Neuronal stem cell (in vitro differentiated cells): ENCODE results near the gene ASTL.

Experiments
- DNase-seq: peaks from one replicate; pipeline ENCODE4 v3.0.0-alpha.2; 2013; ENCODE audit warnings: low spot score
- H2AFZ ChIP-seq: one replicate; pipeline ENCODE4 v1.6.1; 2013; ENCODE audit warnings: mild to moderate bottlenecking, low read length, inconsistent platforms
- H2AK5ac ChIP-seq: 2 replicates; pipeline ENCODE4 v1.6.1; 2013; ENCODE audit warnings: low read depth, mild to moderate bottlenecking, inconsistent platforms, low read length, moderate library complexity, mixed read lengths
- H2BK120ac ChIP-seq: 2 replicates; pipeline ENCODE4 v1.6.1; 2013; ENCODE audit warnings: low read depth, mild to moderate bottlenecking, inconsistent platforms, low read length, moderate library complexity, mixed read lengths
- H2BK12ac ChIP-seq: one replicate; pipeline ENCODE4 v1.6.1; 2013; ENCODE audit warnings: low read length, inconsistent platforms
- H2BK15ac ChIP-seq: 2 replicates; pipeline ENCODE4 v1.6.1; 2013; ENCODE audit warnings: mild to moderate bottlenecking, low read length, inconsistent platforms, mixed read lengths
- H2BK5ac ChIP-seq: one replicate; pipeline ENCODE4 v1.6.1; 2013; ENCODE audit warnings: inconsistent platforms, mild to moderate bottlenecking, low read length, moderate library complexity
- H3K14ac ChIP-seq: one replicate; pipeline ENCODE4 v1.6.1; 2013; ENCODE audit warnings: low read length, inconsistent platforms
- H3K18ac ChIP-seq: 2 replicates; pipeline ENCODE4 v1.6.1; 2013; ENCODE audit warnings: low read length, inconsistent platforms
- H3K23ac ChIP-seq: 2 replicates; pipeline ENCODE4 v1.6.1; 2013; ENCODE audit warnings: low read depth, mild to moderate bottlenecking, mixed read lengths, low read length, inconsistent platforms; ENCODE audit not compliant: poor library complexity
- H3K27ac ChIP-seq: replicated peaks from 3 replicates; pipeline ENCODE4 v1.5.1; 2013; ENCODE audit warnings: low read length, inconsistent platforms
- H3K27me3 ChIP-seq, 3 experiments: 2 replicates each; pipeline ENCODE4 v1.6.1; 2013; ENCODE audit warnings: low read length in 3 of 3, mild to moderate bottlenecking in 2 of 3, inconsistent platforms in 1 of 3, low read depth in 1 of 3, mixed read lengths in 1 of 3, moderate library complexity in 1 of 3; ENCODE audit not compliant: control insufficient read depth in 3 of 3, insufficient read depth in 3 of 3
- H3K36me3 ChIP-seq, 2 donors: replicated peaks in 1 of 2; 2 replicates each; pipeline ENCODE4 v1.6.1; 2013; ENCODE audit warnings: low read length in 2 of 2; ENCODE audit not compliant: control insufficient read depth in 2 of 2, insufficient read depth in 2 of 2
- H3K4ac ChIP-seq: 2 replicates; pipeline ENCODE4 v1.6.1; 2013; ENCODE audit warnings: inconsistent platforms, mild to moderate bottlenecking, low read length, moderate library complexity
- H3K4me1 ChIP-seq, 2 donors: 1 replicate in 1 of 2; 2 replicates in 1 of 2; pipeline ENCODE4 v1.6.1; 2013; ENCODE audit warnings: low read length in 2 of 2, low read depth in 1 of 2; ENCODE audit not compliant: control insufficient read depth in 2 of 2, insufficient read depth in 1 of 2
- H3K4me2 ChIP-seq: one replicate; pipeline ENCODE4 v1.6.1; 2013; ENCODE audit warnings: mild to moderate bottlenecking, low read length, inconsistent platforms; ENCODE audit not compliant: insufficient read depth, poor library complexity, severe bottlenecking
- H3K4me3 ChIP-seq, 2 donors: 2 replicates each; pipeline ENCODE4 v1.5.1; 2013; ENCODE audit warnings: low read length in 2 of 2, mild to moderate bottlenecking in 2 of 2, inconsistent platforms in 1 of 2, moderate library complexity in 1 of 2
- H3K79me1 ChIP-seq: one replicate; pipeline ENCODE4 v1.6.1; 2013; ENCODE audit warnings: low read depth, mild to moderate bottlenecking, inconsistent platforms, low read length, moderate library complexity
- H3K9ac ChIP-seq: one replicate; pipeline ENCODE4 v1.6.1; 2013; ENCODE audit warnings: mild to moderate bottlenecking, low read depth, low read length, inconsistent platforms; ENCODE audit not compliant: poor library complexity
- H3K9me3 ChIP-seq, 2 donors: replicated peaks in 1 of 2; 2 replicates each; pipeline versions ENCODE3 to v1.6.1; 2013; ENCODE audit warnings: low read length in 2 of 2, mild to moderate bottlenecking in 2 of 2, inconsistent platforms in 1 of 2, low read depth in 1 of 2, mixed read lengths in 1 of 2, moderate library complexity in 1 of 2; ENCODE audit not compliant: control insufficient read depth in 2 of 2, insufficient read depth in 1 of 2
- H4K8ac ChIP-seq: one replicate; pipeline ENCODE4 v1.6.1; 2013; ENCODE audit warnings: low read depth, mild to moderate bottlenecking, inconsistent platforms, low read length, moderate library complexity
- H4K91ac ChIP-seq: one replicate; pipeline ENCODE4 v1.6.1; 2013; ENCODE audit warnings: low read length, low read depth, mild to moderate bottlenecking, inconsistent platforms; ENCODE audit not compliant: poor library complexity
- WGBS, 2 donors: extraction: QIAGEN DNeasy Blood & Tissue Kit; methylation state at CpG; one replicate each; pipeline ENCODE4 v1.1.7; 2013; ENCODE audit warnings: missing lambda C conversion rate in 2 of 2, mixed read lengths in 1 of 2; ENCODE audit not compliant: insufficient read length in 2 of 2, insufficient replicate concordance in 1 of 2; ENCODE audit errors: extremely low coverage in 2 of 2; 5-methylcytosine and 5-hydroxymethylcytosine counted together

ASTL gene

GRCh38 chr2:96123936-96124335 lies 14.4 kb downstream of the ASTL start:
- H3K27ac ChIP-seq = no peak overlapping the region
- no peak overlapping the region for H3K18ac ChIP-seq
- H2AK5ac ChIP-seq = peak overlapping the region; percentile 54
- no peak overlapping the region for H3K4ac ChIP-seq
- no peak overlapping the region for H2BK12ac ChIP-seq
- no CpG with 5 or more reads among the region's 11 CpGs for WGBS, 2 donors
- no peak overlapping the region for H2BK15ac ChIP-seq
- H3K14ac ChIP-seq = no peak overlapping the region
- no peaks in the 10 kb centered on the region for H3K79me1 ChIP-seq
- no peak overlapping the region for H2BK120ac ChIP-seq
- H3K9ac ChIP-seq = no peak overlapping the region
- H3K27me3 ChIP-seq = peaks cover 0 to 58% (median 0%) of the 10 kb centered on the region in 3 experiments
- no peak for DNase-seq
- no peak overlapping the region for H4K8ac ChIP-seq
- no peak overlapping the region for H4K91ac ChIP-seq
- H3K4me2 ChIP-seq = no peak overlapping the region
- H3K36me3 ChIP-seq = no peaks in the 10 kb centered on the region
- no peak overlapping the region for H2AFZ ChIP-seq
- peaks cover 0 to 6% of the 10 kb centered on the region in 2 donors for H3K4me1 ChIP-seq
- H3K23ac ChIP-seq = no peak overlapping the region
- H3K4me3 ChIP-seq = no peak overlapping the region
- H2BK5ac ChIP-seq = peak overlapping the region; percentile 19
- H3K9me3 ChIP-seq = no peaks in the 10 kb centered on the region

GRCh38 chr2:96123290-96123689 lies 15.0 kb downstream of the ASTL start:
- peaks cover 0 to 64% (median 0%) of the 10 kb centered on the region in 3 experiments for H3K27me3 ChIP-seq
- no peaks in the 10 kb centered on the region for H3K36me3 ChIP-seq
- H3K79me1 ChIP-seq = no peaks in the 10 kb centered on the region
- H4K91ac ChIP-seq = no peak overlapping the region
- no peak overlapping the region for H2BK15ac ChIP-seq
- no peak overlapping the region for H3K27ac ChIP-seq
- WGBS, 2 donors = no CpG with 5 or more reads among the region's 1 CpG
- H3K4me1 ChIP-seq = peaks cover 0 to 6% of the 10 kb centered on the region in 2 donors
- no peak overlapping the region for H2BK120ac ChIP-seq
- H2BK5ac ChIP-seq = no peak overlapping the region
- H3K4me3 ChIP-seq = no peak overlapping the region
- H3K9me3 ChIP-seq = no peaks in the 10 kb centered on the region
- no peak for DNase-seq
- no peak overlapping the region for H3K9ac ChIP-seq
- no peak overlapping the region for H2AFZ ChIP-seq
- no peak overlapping the region for H4K8ac ChIP-seq
- no peak overlapping the region for H3K18ac ChIP-seq
- H3K14ac ChIP-seq = no peak overlapping the region
- no peak overlapping the region for H3K4me2 ChIP-seq
- no peak overlapping the region for H3K4ac ChIP-seq
- no peak overlapping the region for H2BK12ac ChIP-seq
- H3K23ac ChIP-seq = no peak overlapping the region
- H2AK5ac ChIP-seq = no peak overlapping the region

GRCh38 chr2:96122391-96122790 lies 15.9 kb downstream of the ASTL start:
- Histone ChIP-seq H4K8ac (no peak overlapping the region), H3K9ac (peak overlapping the region; percentile 3), H2BK5ac (peak overlapping the region; percentile 20), H3K14ac (no peak overlapping the region), H3K4ac (no peak overlapping the region), H3K4me1 (peaks cover 2 to 6% of the 10 kb centered on the region in 2 donors), H3K27ac (no peak overlapping the region), H2AK5ac (peak overlapping the region; percentile 5), H2AFZ (no peak overlapping the region), H3K18ac (no peak overlapping the region), H3K4me2 (no peak overlapping the region), H2BK120ac (peak overlapping the region; percentile 7), H3K23ac (peak overlapping the region; percentile 74), H2BK12ac (no peak overlapping the region), H3K79me1 (no peaks in the 10 kb centered on the region), H3K9me3 (no peaks in the 10 kb centered on the region), H3K27me3 (peaks cover 0 to 73% (median 7%) of the 10 kb centered on the region in 3 experiments), H3K4me3 (no peak overlapping the region), H4K91ac (peak overlapping the region; percentile 75), H3K36me3 (no peaks in the 10 kb centered on the region), H2BK15ac (no peak overlapping the region)
- no CpG with 5 or more reads among the region's 5 CpGs for WGBS, 2 donors
- no peak for DNase-seq

- Histone ChIP-seq H2BK5ac (no peak overlapping the region), H3K4me2 (no peak overlapping the region), H3K4me1 (peaks cover 6 to 9% of the 10 kb centered on the region in 2 donors), H2BK12ac (no peak overlapping the region), H3K27ac (no peak overlapping the region), H3K4ac (no peak overlapping the region), H3K14ac (no peak overlapping the region), H3K4me3 (no peak overlapping the region), H4K91ac (peak overlapping the region; percentile 42), H2BK120ac (no peak overlapping the region), H3K79me1 (no peaks in the 10 kb centered on the region), H3K23ac (peak overlapping the region; percentile 78), H3K9me3 (no peaks in the 10 kb centered on the region), H3K27me3 (peaks cover 0 to 81% (median 11%) of the 10 kb centered on the region in 3 experiments), H3K9ac (no peak overlapping the region), H4K8ac (no peak overlapping the region), H2BK15ac (no peak overlapping the region), H2AFZ (no peak overlapping the region), H2AK5ac (peak overlapping the region; percentile 51), H3K18ac (no peak overlapping the region), H3K36me3 (no peaks in the 10 kb centered on the region)
- no peak for DNase-seq
- no CpG with 5 or more reads among the region's 4 CpGs for WGBS, 2 donors
These were observed 16.9 kb downstream of the ASTL start for GRCh38 chr2:96121414-96121813.
